GM10248 (cell line): ENCODE data around the gene CDKL2.

ENCODE experiments used
- CTCF ChIA-PET: fragments of 300-600 bp; sonication (Branson Sonifier 250); formaldehyde crosslinking; extraction: SDS; loops from one replicate; lab custom pipeline; 2021; ENCODE audit warnings: antibody characterized with exemption; lab: Yijun Ruan, JAX
- POLR2A ChIA-PET: fragments of 350-650 bp; sonication (Branson Sonifier 250); formaldehyde crosslinking; extraction: SDS; loops from one replicate; lab custom pipeline; 2020; ENCODE audit warnings: antibody characterized with exemption; lab: Yijun Ruan, JAX
- DNase-seq: peaks from one replicate; pipeline ENCODE4 v3.0.0; 2012; ENCODE audit errors: extremely low spot score
- TF ChIP-seq, protein P1 (sequence below): IDR thresholded peaks from 2 replicates; pipeline ENCODE4 v1.5.1; 2012; ENCODE audit warnings: mild to moderate bottlenecking, low read depth; ENCODE audit errors: extremely low read depth, missing control alignments, control extremely low read depth

The CDKL2 gene

DNA sequence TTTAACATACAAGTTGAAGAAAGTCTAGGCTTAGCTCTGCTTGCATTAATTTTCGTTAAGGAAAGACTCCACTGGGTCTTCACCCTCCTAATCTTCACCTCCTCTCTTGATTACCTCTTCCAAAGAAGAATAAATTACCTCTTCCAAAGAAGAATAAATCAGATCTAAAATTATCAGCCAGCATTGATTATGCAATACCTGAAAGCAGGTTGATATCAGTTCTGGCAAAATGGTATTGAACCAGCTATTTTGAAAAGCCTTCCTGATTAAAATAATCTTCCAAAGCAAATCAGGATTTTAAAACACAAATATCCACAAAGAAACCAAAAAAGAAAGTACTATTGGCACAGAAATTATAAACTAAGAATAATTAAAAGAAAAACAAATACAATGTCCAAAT is 36.9 kb downstream of the CDKL2 start:
- ChIA-PET POLR2A (no interaction called here), CTCF (interaction anchor here (1.1 to 1.7 kb wide), 2 partner anchors 9 to 254 kb away, joined by 3 to 4 read pairs; no protein-coding TSS in a partner anchor)

DNA sequence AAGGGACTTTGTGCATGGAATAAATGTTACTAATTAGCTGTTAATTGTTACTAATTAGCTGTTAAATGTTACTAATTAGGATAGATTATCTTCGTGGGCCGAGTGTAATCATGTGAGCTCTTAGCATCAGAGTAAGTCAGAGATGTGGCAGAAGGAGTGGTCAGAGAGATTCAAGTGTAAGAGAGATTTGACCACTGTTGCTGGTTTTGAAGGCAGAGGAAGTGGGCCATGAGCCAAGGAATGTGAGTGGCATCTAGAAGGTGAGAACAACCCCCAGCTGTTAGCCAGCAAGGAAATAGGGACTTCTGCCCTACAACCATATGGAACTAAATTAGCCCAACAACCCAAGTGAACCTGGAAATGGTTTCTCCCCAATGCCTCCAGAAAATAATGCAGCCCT is 46.3 kb downstream of the CDKL2 start:
- no peak for DNase-seq
- CTCF ChIA-PET, result interaction anchor here (0.7 to 1.2 kb wide), 2 partner anchors 15 to 141 kb away, joined by 3 read pairs; partner anchors contain the start of gene USO1
- TF ChIP-seq, protein P1, sequence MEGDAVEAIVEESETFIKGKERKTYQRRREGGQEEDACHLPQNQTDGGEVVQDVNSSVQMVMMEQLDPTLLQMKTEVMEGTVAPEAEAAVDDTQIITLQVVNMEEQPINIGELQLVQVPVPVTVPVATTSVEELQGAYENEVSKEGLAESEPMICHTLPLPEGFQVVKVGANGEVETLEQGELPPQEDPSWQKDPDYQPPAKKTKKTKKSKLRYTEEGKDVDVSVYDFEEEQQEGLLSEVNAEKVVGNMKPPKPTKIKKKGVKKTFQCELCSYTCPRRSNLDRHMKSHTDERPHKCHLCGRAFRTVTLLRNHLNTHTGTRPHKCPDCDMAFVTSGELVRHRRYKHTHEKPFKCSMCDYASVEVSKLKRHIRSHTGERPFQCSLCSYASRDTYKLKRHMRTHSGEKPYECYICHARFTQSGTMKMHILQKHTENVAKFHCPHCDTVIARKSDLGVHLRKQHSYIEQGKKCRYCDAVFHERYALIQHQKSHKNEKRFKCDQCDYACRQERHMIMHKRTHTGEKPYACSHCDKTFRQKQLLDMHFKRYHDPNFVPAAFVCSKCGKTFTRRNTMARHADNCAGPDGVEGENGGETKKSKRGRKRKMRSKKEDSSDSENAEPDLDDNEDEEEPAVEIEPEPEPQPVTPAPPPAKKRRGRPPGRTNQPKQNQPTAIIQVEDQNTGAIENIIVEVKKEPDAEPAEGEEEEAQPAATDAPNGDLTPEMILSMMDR, result no peak
- POLR2A ChIA-PET, result no interaction called here

More for the DNA sequence above, 36.9 kb downstream of the CDKL2 start:
- TF ChIP-seq, protein P1, result no peak
- no peak for DNase-seq

DNA sequence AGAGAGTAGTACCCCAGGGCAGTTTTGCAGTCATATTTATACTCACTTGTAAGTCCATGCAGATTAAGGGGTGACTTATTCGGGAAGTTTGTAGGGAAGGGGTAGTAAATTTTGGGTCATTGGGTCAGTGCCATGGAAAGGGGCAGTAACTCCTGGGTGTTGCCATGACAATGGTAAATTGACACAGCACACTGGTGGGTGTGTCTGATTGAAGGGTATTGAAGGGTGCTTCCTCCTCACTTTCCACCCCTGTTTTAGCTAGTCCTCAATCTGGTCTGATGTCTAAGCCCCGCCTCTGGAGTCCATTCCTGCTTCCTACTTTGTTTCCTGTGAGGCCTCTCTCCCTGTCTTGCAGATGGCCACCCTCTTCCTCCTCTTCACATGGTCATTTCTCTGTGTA is 62.6 kb downstream of the CDKL2 start:
- ChIA-PET POLR2A (no interaction called here), CTCF (interaction anchor here (0.8 to 1.8 kb wide), 4 partner anchors 11 to 281 kb away, joined by 3 to 4 read pairs (median 3); partner anchors contain the start of gene ODAPH)
- DNase-seq, result no peak
- TF ChIP-seq, protein P1, result no peak

DNA sequence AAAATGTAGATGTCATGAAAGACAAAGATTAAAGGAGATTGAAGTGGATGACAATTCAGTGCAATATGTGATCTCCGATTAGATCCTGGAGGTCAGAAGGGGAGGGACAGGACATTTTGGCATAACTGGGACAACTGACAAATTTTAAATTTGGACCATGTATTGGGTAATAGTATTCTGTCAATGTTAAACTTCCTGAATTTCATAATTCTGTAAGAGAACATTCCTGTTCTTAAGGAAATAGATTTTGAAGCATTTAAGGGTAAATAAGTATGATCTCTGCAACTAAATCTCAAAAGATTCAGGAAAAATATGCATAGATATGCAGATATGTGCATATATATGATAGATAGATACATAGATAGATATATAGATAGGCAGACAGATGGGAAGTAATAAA is 63.4 kb downstream of the CDKL2 start:
- no peak for DNase-seq
- CTCF ChIA-PET, result interaction anchor here (1.4 to 1.8 kb wide), 2 partner anchors 11 to 282 kb away, joined by 3 read pairs; partner anchors contain the start of gene ODAPH
- TF ChIP-seq, protein P1, result no peak
- POLR2A ChIA-PET, result no interaction called here

DNA sequence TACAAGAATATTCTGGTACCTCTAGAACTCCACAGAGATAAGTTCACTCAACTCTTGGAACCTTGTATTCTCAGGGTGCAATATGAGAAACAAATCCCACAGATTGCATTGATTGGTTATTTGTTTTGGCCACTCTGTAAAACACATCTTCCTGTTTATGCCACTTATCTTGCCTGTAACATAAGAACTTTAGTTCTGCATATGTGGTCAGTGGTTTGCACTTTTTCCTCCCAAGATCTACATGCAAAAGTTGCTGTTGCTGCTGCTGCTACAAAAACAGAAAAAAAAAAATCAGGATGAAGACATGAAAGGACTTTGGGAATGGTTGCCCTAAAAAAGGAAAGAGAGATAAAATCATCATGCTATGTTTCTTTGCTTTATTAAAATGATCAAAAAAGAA is 64.8 kb downstream of the CDKL2 start:
- ChIA-PET POLR2A (no interaction called here), CTCF (no interaction called here)
- TF ChIP-seq, protein P1, result no peak
- DNase-seq, result no peak

DNA sequence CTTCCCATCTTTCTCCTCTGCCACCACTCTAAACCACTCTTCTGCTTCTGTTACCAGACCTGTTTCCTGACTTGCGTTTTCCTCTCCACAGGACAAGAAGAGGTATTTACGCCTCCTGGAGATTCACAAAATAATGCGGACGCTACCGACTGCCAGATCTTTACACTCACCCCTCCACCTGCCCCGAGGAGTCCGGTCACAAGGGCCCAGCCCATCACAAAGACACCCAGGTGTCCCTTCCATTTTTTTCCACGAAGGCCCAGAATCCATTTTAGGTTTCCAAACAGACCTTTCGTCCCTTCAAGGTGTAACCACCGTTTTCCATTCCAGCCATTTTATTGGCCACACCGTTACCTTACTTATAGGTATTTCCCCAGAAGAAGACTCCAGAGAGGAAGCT is 66.3 kb downstream of the CDKL2 start:
- no peak for DNase-seq
- POLR2A ChIA-PET, result no interaction called here
- TF ChIP-seq, protein P1, result no peak
- CTCF ChIA-PET, result interaction anchor here (0.8 kb wide), 1 partner anchor 14 kb away, joined by 3 read pairs; no protein-coding TSS in a partner anchor
